CD14-positive monocyte (primary cell): ENCODE results near the gene LRRN4CL. TPM values are rescaled to one million over a fixed set of nuclear protein-coding genes. Genes with fewer than 3 reads are reported as not detected.

Experiments
- DNase-seq, 3 donors: peaks; one replicate each; pipeline ENCODE4 v3.0.0-alpha.2; 2011 to 2022
- H2AFZ ChIP-seq: 2 replicates; pipeline ENCODE4 v1.6.0; 2012; ENCODE audit warnings: mild to moderate bottlenecking, low read depth, low read length, inconsistent platforms; ENCODE audit not compliant: insufficient read depth, poor library complexity, severe bottlenecking
- H3K27ac ChIP-seq, 2 donors: 1 replicate in 1 of 2; 2 replicates in 1 of 2; pipeline ENCODE4 v1.5.1; 2012 to 2013; ENCODE audit warnings: low read length in 2 of 2, control low read depth in 1 of 2, inconsistent platforms in 1 of 2, low read depth in 1 of 2, mild to moderate bottlenecking in 1 of 2
- H3K27me3 ChIP-seq, 2 donors: one replicate each; pipeline versions ENCODE4 v1.6.0 to v1.6.1; 2011 to 2013; ENCODE audit warnings: low read length in 2 of 2; ENCODE audit not compliant: control insufficient read depth in 2 of 2, insufficient read depth in 2 of 2
- H3K36me3 ChIP-seq, 2 donors: replicated peaks in 1 of 2; 1 replicate in 1 of 2; 2 replicates in 1 of 2; pipeline versions ENCODE4 v1.5.1 to v1.6.1; 2012 to 2013; ENCODE audit warnings: low read length in 2 of 2, control low read depth in 1 of 2, inconsistent platforms in 1 of 2, mild to moderate bottlenecking in 1 of 2; ENCODE audit not compliant: insufficient read depth in 2 of 2, control insufficient read depth in 1 of 2
- H3K4me1 ChIP-seq, 2 donors: 1 replicate in 1 of 2; 2 replicates in 1 of 2; pipeline versions ENCODE4 v1.5.1 to v1.6.1; 2012 to 2013; ENCODE audit warnings: low read length in 2 of 2, control low read depth in 1 of 2, inconsistent platforms in 1 of 2, mild to moderate bottlenecking in 1 of 2, moderate library complexity in 1 of 2; ENCODE audit not compliant: insufficient read depth in 2 of 2, control insufficient read depth in 1 of 2
- H3K4me2 ChIP-seq: replicated peaks from 2 replicates; pipeline ENCODE3; 2012; ENCODE audit warnings: low read length, moderate library complexity, mild to moderate bottlenecking; ENCODE audit not compliant: poor library complexity, severe bottlenecking; ENCODE audit errors: extremely low read depth
- H3K4me3 ChIP-seq, 3 experiments: fragments of 200-600 bp in 1 of 3; sonication (generic) in 1 of 3; replicated peaks in 1 of 3; 1 replicate in 2 of 3; 2 replicates in 1 of 3; pipeline ENCODE4 v1.5.1; 2011 to 2013; ENCODE audit warnings: low read length in 3 of 3, mild to moderate bottlenecking in 3 of 3, control low read depth in 2 of 3, low read depth in 2 of 3, inconsistent platforms in 1 of 3, moderate library complexity in 1 of 3
- H3K79me2 ChIP-seq: 2 replicates; pipeline ENCODE4 v1.6.0; 2012; ENCODE audit warnings: mild to moderate bottlenecking, control low read depth, inconsistent platforms, low read length, moderate library complexity; ENCODE audit not compliant: insufficient read depth
- H3K9ac ChIP-seq: 2 replicates; pipeline ENCODE4 v1.6.0; 2017; ENCODE audit warnings: low read length, mild to moderate bottlenecking; ENCODE audit not compliant: insufficient read depth, poor library complexity, severe bottlenecking
- H3K9me3 ChIP-seq, 2 donors: replicated peaks in 1 of 2; 1 replicate in 1 of 2; 2 replicates in 1 of 2; pipeline versions ENCODE4 v1.5.1 to v1.6.1; 2012 to 2013; ENCODE audit warnings: low read length in 2 of 2, control low read depth in 1 of 2; ENCODE audit not compliant: control insufficient read depth in 1 of 2, insufficient read depth in 1 of 2
- H4K20me1 ChIP-seq: 2 replicates; pipeline ENCODE4 v1.6.0; 2012; ENCODE audit warnings: mild to moderate bottlenecking, low read length, control low read depth, moderate library complexity; ENCODE audit not compliant: insufficient read depth
- H3K27ac Mint-ChIP-seq, 7 donors: one replicate each; pipeline ENCODE4 v1.8.0; 2020; ENCODE audit warnings: mild to moderate bottlenecking in 7 of 7, mixed read lengths in 7 of 7, moderate library complexity in 6 of 7, inconsistent platforms in 2 of 7
- H3K27me3 Mint-ChIP-seq, 3 donors: one replicate each; pipeline ENCODE4 v1.8.0; 2021 to 2022; ENCODE audit warnings: low read depth in 3 of 3, mild to moderate bottlenecking in 3 of 3, mixed read lengths in 3 of 3, moderate library complexity in 3 of 3, inconsistent platforms in 1 of 3
- H3K36me3 Mint-ChIP-seq, 2 donors: one replicate each; pipeline ENCODE4 v1.8.0; 2020; ENCODE audit warnings: mixed read lengths in 2 of 2, inconsistent platforms in 1 of 2, mild to moderate bottlenecking in 1 of 2
- H3K4me1 Mint-ChIP-seq: one replicate; pipeline ENCODE4 v1.8.0; 2020; ENCODE audit warnings: mild to moderate bottlenecking, mixed read lengths
- H3K4me3 Mint-ChIP-seq, 2 donors: one replicate each; pipeline ENCODE4 v1.8.0; 2020; ENCODE audit warnings: mild to moderate bottlenecking in 2 of 2, mixed read lengths in 2 of 2, moderate library complexity in 1 of 2
- H3K9me3 Mint-ChIP-seq, 7 donors: one replicate each; pipeline ENCODE4 v1.8.0; 2020 to 2022; ENCODE audit warnings: mixed read lengths in 7 of 7, mild to moderate bottlenecking in 6 of 7, moderate library complexity in 6 of 7, inconsistent platforms in 2 of 7
- CTCF ChIP-seq: fragments of 200-600 bp; IDR thresholded peaks from one replicate; pipeline ENCODE4 v1.8.0; 2022; ENCODE audit warnings: antibody characterized with exemption, mild to moderate bottlenecking
- WGBS: methylation state at CpG from one replicate; pipeline ENCODE4 v1.1.5; 2013; ENCODE audit warnings: missing lambda C conversion rate; ENCODE audit not compliant: insufficient coverage; 5-methylcytosine and 5-hydroxymethylcytosine counted together
- intact Hi-C, 2 donors: fragments of 100-400 bp; cut with micrococcal nuclease; formaldehyde crosslinking; loops; one replicate each; pipeline versions ENCODE4 v1.15.0 to v1.15.1; 2023
- polyA plus RNA-seq, 3 donors: library from polyadenylated mRNA; depleted of rRNA in 1 of 3; unstranded in 2 of 3; stranded (reverse) in 1 of 3; fragments of 300-500 nt in 2 of 3; fragments of >200 nt in 1 of 3; fragmentation: Illumina TruSeq in 2 of 3; gene quantifications; 1 replicate in 2 of 3; 2 replicates in 1 of 3; pipeline ENCODE4 v1.2.3, GENCODE V29; 2012 to 2021

Gene LRRN4CL
- polyA plus RNA-seq, 3 donors: not detected

- DNase-seq: peak in 1 of 3 donors; percentile 33
- Mint-ChIP-seq H3K27me3 (no peaks in the 10 kb centered on the region), H3K36me3 (peaks cover 14 to 36% of the 10 kb centered on the region in 2 donors), H3K9me3 (no peaks in the 10 kb centered on the region), H3K27ac (peak overlapping the region; percentile 80 to 94 (median 93)), H3K4me3 (peak overlapping the region; percentile 92 to 97), H3K4me1 (peaks cover 40% of the 10 kb centered on the region)
- no peak for TF ChIP-seq CTCF
- Histone ChIP-seq H4K20me1 (peaks cover 18% of the 10 kb centered on the region), H3K27me3 (no peaks in the 10 kb centered on the region), H3K4me1 (peaks cover 24 to 28% of the 10 kb centered on the region in 2 donors), H3K4me3 (peak overlapping the region; percentile 70 to 99 (median 99)), H3K9ac (peak overlapping the region; percentile 78), H3K36me3 (peaks cover 10 to 27% of the 10 kb centered on the region in 2 donors), H3K27ac (peak overlapping the region; percentile 66 to 86), H3K79me2 (peaks cover 53% of the 10 kb centered on the region), H3K4me2 (peak overlapping the region; percentile 90), H3K9me3 (no peaks in the 10 kb centered on the region), H2AFZ (peak overlapping the region; percentile 95)
- WGBS: 5% methylated on average over 32 of the region's 36 CpGs
- intact Hi-C loops: loop anchor here in 1 of 2 donors (2.0 kb wide), 1 partner anchor 14 kb away; the partner anchor contains the start of gene UBXN1
Measured at GRCh38 chr11:62664405-62665074, 24.8 kb downstream of the LRRN4CL start.

- Histone ChIP-seq H3K36me3 (peaks cover 0 to 5% of the 10 kb centered on the region in 2 donors), H4K20me1 (no peaks in the 10 kb centered on the region), H3K9me3 (no peaks in the 10 kb centered on the region), H3K27me3 (no peaks in the 10 kb centered on the region), H3K79me2 (peaks cover 13% of the 10 kb centered on the region), H3K4me3 (no peak overlapping the region), H2AFZ (peak overlapping the region; percentile 43), H3K4me2 (no peak overlapping the region), H3K27ac (no peak overlapping the region), H3K9ac (no peak overlapping the region), H3K4me1 (peaks cover 8 to 10% of the 10 kb centered on the region in 2 donors)
- Mint-ChIP-seq H3K4me1 (peaks cover 20% of the 10 kb centered on the region), H3K27ac (peak overlapping the region in 1 of 7 donors; percentile 61), H3K4me3 (no peak overlapping the region), H3K27me3 (peaks cover 0 to 3% (median 0%) of the 10 kb centered on the region in 3 donors), H3K9me3 (no peaks in the 10 kb centered on the region), H3K36me3 (peaks cover 1 to 8% of the 10 kb centered on the region in 2 donors)
- intact Hi-C loops: no loop called here
- 20% methylated on average over 1 of the region's 5 CpGs for WGBS
- TF ChIP-seq CTCF: no peak
- no peak for DNase-seq
Measured at GRCh38 chr11:62656796-62657429, 32.4 kb downstream of the LRRN4CL start.
